ENCODE results near the gene NRIP1. TPM values are rescaled to one million over a fixed set of nuclear protein-coding genes. Genes with fewer than 3 reads are reported as not detected.

Gene NRIP1
- total and polyA plus RNA-seq, 10 of the 15 experiments (the other 5 are each of a cell fraction or from before 2014, with no cell fraction given): 2.9 to 26.1 (median 9.3) TPM

DNA sequence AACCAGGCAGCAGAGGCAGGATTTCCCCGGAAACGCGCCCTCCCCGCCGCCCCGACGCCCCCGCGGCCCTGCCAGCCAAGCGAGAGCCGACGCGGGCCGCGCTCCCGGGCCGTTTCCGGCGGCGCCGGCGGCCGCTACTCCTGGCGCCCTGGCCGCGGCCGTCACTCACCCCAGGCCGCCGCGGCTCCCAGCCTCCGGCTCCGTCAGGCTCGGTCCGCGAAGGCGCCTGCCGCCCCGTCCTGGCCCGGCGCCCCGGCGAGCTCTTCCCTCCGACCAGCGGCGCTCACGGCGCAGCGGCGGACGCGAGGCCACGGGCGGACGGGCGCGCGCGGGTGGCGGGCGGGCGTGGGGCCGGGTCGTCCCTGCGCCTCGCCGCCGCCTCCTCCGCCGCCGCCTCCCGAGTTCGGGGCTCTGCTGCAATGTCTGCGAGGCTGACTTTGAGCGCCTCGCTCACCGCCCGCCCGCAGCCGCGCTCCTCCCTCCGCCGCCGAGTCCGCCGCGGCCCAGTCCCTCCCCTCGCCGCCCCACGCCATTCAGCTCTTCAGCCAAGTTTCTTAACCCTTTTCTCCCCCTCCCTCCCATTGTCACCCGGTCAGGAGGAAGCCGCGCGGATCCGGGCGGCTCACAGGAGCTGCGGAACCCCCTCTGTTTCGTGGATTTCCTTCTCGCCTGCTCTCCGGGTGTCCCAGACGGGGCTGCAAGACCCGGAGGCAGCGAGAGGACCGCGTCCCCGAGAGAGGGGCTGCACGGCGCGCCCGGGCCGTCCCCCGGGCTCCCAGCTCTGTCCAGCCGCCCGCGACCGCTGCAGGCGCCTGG, at the start of gene NRIP1 (continued):
- TF ChIP-seq CEBPB (IDR thresholded peaks at IDR 0.05; ENCODE audit: borderline replicate concordance in 1 of 2, low read depth in 2 of 2, low read length in 2 of 2): no peak
- TF ChIP-seq HDGF (IDR thresholded peaks at IDR 0.05): no peak
- TF ChIP-seq, protein P1, sequence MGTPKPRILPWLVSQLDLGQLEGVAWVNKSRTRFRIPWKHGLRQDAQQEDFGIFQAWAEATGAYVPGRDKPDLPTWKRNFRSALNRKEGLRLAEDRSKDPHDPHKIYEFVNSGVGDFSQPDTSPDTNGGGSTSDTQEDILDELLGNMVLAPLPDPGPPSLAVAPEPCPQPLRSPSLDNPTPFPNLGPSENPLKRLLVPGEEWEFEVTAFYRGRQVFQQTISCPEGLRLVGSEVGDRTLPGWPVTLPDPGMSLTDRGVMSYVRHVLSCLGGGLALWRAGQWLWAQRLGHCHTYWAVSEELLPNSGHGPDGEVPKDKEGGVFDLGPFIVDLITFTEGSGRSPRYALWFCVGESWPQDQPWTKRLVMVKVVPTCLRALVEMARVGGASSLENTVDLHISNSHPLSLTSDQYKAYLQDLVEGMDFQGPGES (IDR thresholded peaks at IDR 0.05): no peak
- TF ChIP-seq ZNF217 (IDR thresholded peaks at IDR 0.05): peak; percentile 70; the same call in 1 of the 2 replicates
- TF ChIP-seq TAF1 (IDR thresholded peaks at IDR 0.05; ENCODE audit: borderline replicate concordance, low read depth, low read length): peak; percentile 45; the same call in 1 of the 2 replicates
- TF ChIP-seq MTA3 (IDR thresholded peaks at IDR 0.05; ENCODE audit: borderline replicate concordance, low read length): no peak
- no peak for TF ChIP-seq RAD51 (IDR thresholded peaks at IDR 0.05)
- TF ChIP-seq ZNF274 (IDR thresholded peaks at IDR 0.05; ENCODE audit: insufficient read depth, insufficient read length): no peak
- TF ChIP-seq, protein P2, sequence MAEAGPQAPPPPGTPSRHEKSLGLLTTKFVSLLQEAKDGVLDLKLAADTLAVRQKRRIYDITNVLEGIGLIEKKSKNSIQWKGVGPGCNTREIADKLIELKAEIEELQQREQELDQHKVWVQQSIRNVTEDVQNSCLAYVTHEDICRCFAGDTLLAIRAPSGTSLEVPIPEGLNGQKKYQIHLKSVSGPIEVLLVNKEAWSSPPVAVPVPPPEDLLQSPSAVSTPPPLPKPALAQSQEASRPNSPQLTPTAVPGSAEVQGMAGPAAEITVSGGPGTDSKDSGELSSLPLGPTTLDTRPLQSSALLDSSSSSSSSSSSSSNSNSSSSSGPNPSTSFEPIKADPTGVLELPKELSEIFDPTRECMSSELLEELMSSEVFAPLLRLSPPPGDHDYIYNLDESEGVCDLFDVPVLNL (IDR thresholded peaks at IDR 0.05; ENCODE audit: low read depth, low read length): no peak
- TF ChIP-seq, protein P3, sequence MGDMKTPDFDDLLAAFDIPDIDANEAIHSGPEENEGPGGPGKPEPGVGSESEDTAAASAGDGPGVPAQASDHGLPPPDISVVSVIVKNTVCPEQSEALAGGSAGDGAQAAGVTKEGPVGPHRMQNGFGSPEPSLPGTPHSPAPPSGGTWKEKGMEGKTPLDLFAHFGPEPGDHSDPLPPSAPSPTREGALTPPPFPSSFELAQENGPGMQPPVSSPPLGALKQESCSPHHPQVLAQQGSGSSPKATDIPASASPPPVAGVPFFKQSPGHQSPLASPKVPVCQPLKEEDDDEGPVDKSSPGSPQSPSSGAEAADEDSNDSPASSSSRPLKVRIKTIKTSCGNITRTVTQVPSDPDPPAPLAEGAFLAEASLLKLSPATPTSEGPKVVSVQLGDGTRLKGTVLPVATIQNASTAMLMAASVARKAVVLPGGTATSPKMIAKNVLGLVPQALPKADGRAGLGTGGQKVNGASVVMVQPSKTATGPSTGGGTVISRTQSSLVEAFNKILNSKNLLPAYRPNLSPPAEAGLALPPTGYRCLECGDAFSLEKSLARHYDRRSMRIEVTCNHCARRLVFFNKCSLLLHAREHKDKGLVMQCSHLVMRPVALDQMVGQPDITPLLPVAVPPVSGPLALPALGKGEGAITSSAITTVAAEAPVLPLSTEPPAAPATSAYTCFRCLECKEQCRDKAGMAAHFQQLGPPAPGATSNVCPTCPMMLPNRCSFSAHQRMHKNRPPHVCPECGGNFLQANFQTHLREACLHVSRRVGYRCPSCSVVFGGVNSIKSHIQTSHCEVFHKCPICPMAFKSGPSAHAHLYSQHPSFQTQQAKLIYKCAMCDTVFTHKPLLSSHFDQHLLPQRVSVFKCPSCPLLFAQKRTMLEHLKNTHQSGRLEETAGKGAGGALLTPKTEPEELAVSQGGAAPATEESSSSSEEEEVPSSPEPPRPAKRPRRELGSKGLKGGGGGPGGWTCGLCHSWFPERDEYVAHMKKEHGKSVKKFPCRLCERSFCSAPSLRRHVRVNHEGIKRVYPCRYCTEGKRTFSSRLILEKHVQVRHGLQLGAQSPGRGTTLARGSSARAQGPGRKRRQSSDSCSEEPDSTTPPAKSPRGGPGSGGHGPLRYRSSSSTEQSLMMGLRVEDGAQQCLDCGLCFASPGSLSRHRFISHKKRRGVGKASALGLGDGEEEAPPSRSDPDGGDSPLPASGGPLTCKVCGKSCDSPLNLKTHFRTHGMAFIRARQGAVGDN (IDR thresholded peaks at IDR 0.05): no peak
- no peak for TF ChIP-seq JUNB (IDR thresholded peaks at IDR 0.05)
- 0 out of 2 replicates have a peak, but pooled peaks have one; percentile 10 for TF ChIP-seq EED (IDR thresholded peaks at IDR 0.05; ENCODE audit: low read depth)
- TF ChIP-seq CBX3 (IDR thresholded peaks at IDR 0.05; ENCODE audit: borderline replicate concordance, low read depth): no peak
- no peak for TF ChIP-seq CBX5 (IDR thresholded peaks at IDR 0.05; ENCODE audit: low read depth)
- TF ChIP-seq, protein P4, sequence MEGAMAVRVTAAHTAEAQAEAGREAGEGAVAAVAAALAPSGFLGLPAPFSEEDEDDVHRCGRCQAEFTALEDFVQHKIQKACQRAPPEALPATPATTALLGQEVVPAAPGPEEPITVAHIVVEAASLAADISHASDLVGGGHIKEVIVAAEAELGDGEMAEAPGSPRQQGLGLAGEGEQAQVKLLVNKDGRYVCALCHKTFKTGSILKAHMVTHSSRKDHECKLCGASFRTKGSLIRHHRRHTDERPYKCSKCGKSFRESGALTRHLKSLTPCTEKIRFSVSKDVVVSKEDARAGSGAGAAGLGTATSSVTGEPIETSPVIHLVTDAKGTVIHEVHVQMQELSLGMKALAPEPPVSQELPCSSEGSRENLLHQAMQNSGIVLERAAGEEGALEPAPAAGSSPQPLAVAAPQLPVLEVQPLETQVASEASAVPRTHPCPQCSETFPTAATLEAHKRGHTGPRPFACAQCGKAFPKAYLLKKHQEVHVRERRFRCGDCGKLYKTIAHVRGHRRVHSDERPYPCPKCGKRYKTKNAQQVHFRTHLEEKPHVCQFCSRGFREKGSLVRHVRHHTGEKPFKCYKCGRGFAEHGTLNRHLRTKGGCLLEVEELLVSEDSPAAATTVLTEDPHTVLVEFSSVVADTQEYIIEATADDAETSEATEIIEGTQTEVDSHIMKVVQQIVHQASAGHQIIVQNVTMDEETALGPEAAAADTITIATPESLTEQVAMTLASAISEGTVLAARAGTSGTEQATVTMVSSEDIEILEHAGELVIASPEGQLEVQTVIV (IDR thresholded peaks at IDR 0.05; ENCODE audit: borderline replicate concordance, partially characterized antibody): no peak
- TF ChIP-seq CREB1 (IDR thresholded peaks at IDR 0.05; ENCODE audit: low read depth): peak; percentile 26; the same call in 1 of the 2 replicates
- no peak for TF ChIP-seq SIN3A (IDR thresholded peaks at IDR 0.05; ENCODE audit: low read depth, low read length)
- no peak for TF ChIP-seq ZNF207 (IDR thresholded peaks at IDR 0.05; ENCODE audit: borderline replicate concordance)
- no peak for TF ChIP-seq STAT1 (conservative IDR thresholded peaks at IDR 0.05)

All from GM12878 (cell line).